Epithelial cell of proximal tubule (primary cell): ENCODE data around the gene SMAD7. TPM values are rescaled to one million over a fixed set of nuclear protein-coding genes. Genes with fewer than 3 reads are reported as not detected.
A peak's percentile ranks its signal among the peaks of the same experiment; 100 is the strongest.

Experiments
- DNase-seq: peaks from one replicate; pipeline ENCODE4 v3.0.0-alpha.2; 2011; ENCODE audit warnings: low read depth
- H3K4me3 ChIP-seq: 2 replicates; pipeline ENCODE4 v1.5.1; 2011; ENCODE audit warnings: low read depth, mild to moderate bottlenecking, low read length
- CTCF ChIP-seq: conservative IDR thresholded peaks from 2 replicates; pipeline ENCODE4 v1.5.1; 2012; ENCODE audit warnings: low read depth, mild to moderate bottlenecking, low read length
- total RNA-seq: library from RNA; depleted of rRNA; stranded (reverse); fragments of >200 nt; gene quantifications from 2 replicates; pipeline ENCODE4 v1.2.3, GENCODE V29; 2015

SMAD7 gene
- total RNA-seq, 1 donor from 2014 or later = 30.4 TPM

- no peak for DNase-seq
- TF ChIP-seq CTCF = no peak
- H3K4me3 ChIP-seq = no peak overlapping the region
These were observed 25.9 kb downstream of the SMAD7 start for GRCh38 chr18:48924630-48925490.

DNA sequence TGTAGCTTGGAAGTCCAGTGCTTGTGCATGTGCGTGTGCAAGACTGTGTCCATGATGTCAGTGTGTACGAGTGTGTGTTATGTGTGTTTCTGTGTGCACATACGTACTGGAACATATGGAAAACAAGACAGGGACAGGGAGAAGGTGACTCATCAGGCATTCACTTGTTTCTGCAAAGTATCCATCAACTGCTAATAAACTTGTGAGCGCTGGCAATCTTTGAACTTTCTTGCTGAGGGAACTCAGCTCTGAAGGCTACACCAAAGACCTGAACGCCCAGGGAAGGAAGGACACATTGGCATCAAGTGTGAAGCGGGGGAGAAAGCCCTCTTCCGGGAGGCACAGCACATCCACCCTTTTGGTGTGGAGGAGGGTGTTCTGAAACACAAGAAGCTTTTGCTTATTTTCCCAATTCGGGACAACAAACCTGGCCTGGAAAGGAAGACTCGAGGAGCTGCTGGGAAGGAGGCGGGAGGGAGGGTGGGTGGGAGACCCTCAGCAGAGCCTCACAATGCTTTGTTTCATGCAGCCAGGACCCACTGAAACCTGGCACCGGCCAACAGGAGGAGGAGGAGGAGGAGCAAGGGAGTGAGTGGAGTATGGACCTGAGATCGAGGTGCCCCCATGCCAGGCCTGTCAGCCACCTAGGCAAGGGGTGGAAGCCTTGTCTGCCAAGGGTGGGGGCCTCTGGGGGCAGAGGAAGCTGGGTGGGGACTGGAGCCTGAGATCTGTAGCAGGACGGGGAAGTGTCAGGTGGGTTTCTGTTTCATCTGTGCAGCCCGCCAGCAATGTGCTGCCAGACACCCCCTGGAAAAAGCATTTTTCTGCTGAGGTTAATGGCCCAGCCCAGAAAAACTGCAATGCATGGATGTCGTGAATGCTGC, 26.8 kb downstream of the SMAD7 start:
- no peak overlapping the region for H3K4me3 ChIP-seq
- DNase-seq = no peak
- no peak for TF ChIP-seq CTCF

DNA sequence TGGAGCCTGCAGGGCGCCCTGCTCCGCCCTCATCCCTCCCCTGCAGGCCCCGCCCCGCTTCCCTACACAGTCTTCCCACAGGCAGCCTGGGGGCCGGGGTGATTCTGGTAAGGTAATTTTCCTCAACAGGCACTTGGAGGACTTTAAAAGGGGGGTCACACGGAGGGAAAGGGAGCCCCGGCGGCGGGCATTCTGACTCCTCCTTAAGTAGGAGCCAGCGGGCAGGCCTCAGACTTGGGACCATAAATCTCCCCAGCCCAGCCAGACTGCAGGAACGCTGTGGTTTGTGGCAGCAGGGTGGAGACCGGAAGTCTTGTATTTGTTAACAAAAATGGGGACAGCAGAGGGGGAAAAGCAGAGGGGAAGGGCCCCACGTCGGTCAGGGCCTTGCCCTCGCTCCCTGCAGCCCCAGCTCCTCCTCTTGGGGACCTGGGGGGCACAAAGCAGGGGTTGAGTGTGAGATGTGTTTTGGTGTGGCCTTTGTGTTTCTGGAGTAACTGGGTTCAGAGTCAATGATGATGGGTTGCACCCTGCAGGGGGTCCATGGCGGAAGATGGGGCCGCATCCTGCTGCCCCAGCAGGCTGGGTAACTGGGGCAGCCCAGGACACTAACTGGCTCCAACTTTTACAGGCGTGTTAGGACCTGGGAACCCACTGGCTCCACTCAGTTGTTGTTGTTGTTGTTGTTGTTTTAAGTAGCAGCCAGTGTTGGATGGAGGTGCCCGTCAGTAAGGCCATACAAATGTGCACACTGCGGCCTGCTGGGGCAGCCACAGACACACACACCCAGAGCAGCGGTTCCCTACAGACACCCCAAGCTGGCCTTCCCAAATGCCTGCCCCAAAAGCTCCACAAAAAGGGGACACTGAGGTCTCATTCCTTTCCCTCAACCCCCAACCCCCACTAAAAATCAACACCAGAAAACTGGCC, 27.7 kb downstream of the SMAD7 start:
- peak overlapping the region; percentile 8 for H3K4me3 ChIP-seq
- TF ChIP-seq CTCF = no peak
- no peak for DNase-seq

- no peak for DNase-seq
These were observed 28.5 kb downstream of the SMAD7 start for GRCh38 chr18:48922226-48922800.

GRCh38 chr18:48921305-48922225, 29.2 kb downstream of the SMAD7 start:
- no peak overlapping the region for H3K4me3 ChIP-seq
- no peak for DNase-seq
- TF ChIP-seq CTCF = no peak

More at GRCh38 chr18:48922226-48922800, 28.5 kb downstream of the SMAD7 start:
- no peak for TF ChIP-seq CTCF
- H3K4me3 ChIP-seq = no peak overlapping the region
